ENCODE measurements around the gene TEX14.

DNA sequence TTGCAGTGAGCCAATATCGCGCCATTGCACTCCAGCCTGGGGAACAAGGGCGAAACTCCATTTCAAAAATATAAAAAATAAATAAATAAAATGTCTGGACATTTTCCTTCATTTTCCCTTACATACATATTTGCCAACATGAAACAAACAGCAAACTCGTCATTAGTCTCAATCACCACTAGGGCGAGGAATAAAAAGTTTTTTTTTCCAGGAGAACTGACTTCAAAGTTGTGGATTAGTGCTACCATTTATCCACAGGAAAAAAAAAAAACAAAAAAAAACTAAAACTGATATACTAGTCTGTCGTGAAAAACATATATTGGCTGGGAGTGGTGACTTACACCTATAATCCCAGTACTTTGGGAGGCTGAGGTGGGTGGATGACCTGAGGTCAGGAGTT, 100.4 kb downstream of the TEX14 start:
- TF ChIP-seq POLR2A (IDR thresholded peaks at IDR 0.05; ENCODE audit: low read depth, low read length) (no peak), POLR2AphosphoS5 (IDR thresholded peaks at IDR 0.05; ENCODE audit: low read depth, low read length) (no peak), POU2F2 (IDR thresholded peaks at IDR 0.05; ENCODE audit: low read depth, low read length) (no peak), SPI1 (IDR thresholded peaks at IDR 0.05; ENCODE audit: low read depth, low read length) (no peak), TAF1 (IDR thresholded peaks at IDR 0.05; ENCODE audit: low read depth, low read length) (no peak), PAX5 (IDR thresholded peaks at IDR 0.05; ENCODE audit: insufficient read depth, low read length, severe bottlenecking) (no peak)
